HepG2 (cell line): ENCODE results near the gene HORMAD2. TPM values are rescaled to one million over a fixed set of nuclear protein-coding genes. Genes with fewer than 3 reads are reported as not detected.

ENCODE experiments used
- CEBPZ ChIP-seq: IDR thresholded peaks from 2 replicates; pipeline ENCODE4 v1.6.1; 2012; ENCODE audit warnings: low read length, improper control_type of control experiment
- FOSL1 ChIP-seq: sonication (generic); formaldehyde crosslinking; IDR thresholded peaks from 2 replicates; pipeline ENCODE4 v1.9.0; 2021; ENCODE audit warnings: missing genetic modification reagents, borderline replicate concordance
- KAT8 ChIP-seq: IDR thresholded peaks from 2 replicates; pipeline ENCODE4 v1.6.1; 2016; ENCODE audit warnings: missing genetic modification reagents, missing compliant biosample characterization
- MAX ChIP-seq: IDR thresholded peaks from 2 replicates; pipeline ENCODE4 v1.6.1; 2012; ENCODE audit warnings: inconsistent platforms
- PRDM15 ChIP-seq: sonication (generic); formaldehyde crosslinking; IDR thresholded peaks from 2 replicates; pipeline ENCODE4 v1.4.0; 2020; ENCODE audit warnings: missing genetic modification reagents
- ZBTB40 ChIP-seq, 2 experiments: fragments of 450-650 bp in 1 of 2; sonication (generic) in 1 of 2; formaldehyde crosslinking in 1 of 2; IDR thresholded peaks; 2 replicates each; pipeline versions ENCODE4 v1.6.1 to v1.8.0; 2016 to 2022; ENCODE audit warnings: antibody characterized with exemption in 1 of 2, mild to moderate bottlenecking in 1 of 2, missing genetic modification reagents in 1 of 2
- ZNF251 ChIP-seq: sonication (generic); formaldehyde crosslinking; IDR thresholded peaks from 2 replicates; pipeline ENCODE4 v1.9.0; 2021; ENCODE audit warnings: mild to moderate bottlenecking, missing genetic modification reagents
- polyA plus RNA-seq, 8 experiments: library from polyadenylated mRNA; depleted of rRNA in 3 of 8; stranded (reverse) in 7 of 8; unstranded in 1 of 8; fragments of >200 nt; fragmentation: Illumina TruSeq in 4 of 8; extraction: Trizol in 4 of 8; gene quantifications; 2 replicates each; pipeline versions ENCODE4 v1.2.1 to v1.2.3, GENCODE V29; 2011 to 2016; ENCODE audit warnings: low read depth in 4 of 8, missing spikeins in 1 of 8, mixed read lengths in 1 of 8; ENCODE audit not compliant: insufficient read depth in 1 of 8
- total RNA-seq, 5 experiments: library from RNA; depleted of rRNA; stranded (reverse); fragments of >200 nt; fragmentation: Illumina TruSeq; extraction: Trizol; gene quantifications; 2 replicates each; pipeline ENCODE4 v1.2.3, GENCODE V29; 2016; ENCODE audit warnings: low read depth in 1 of 5

HORMAD2 gene
- total and polyA plus RNA-seq, 2 of the 13 experiments (the other 11 are each of a cell fraction or from before 2014, with no cell fraction given) = not detected

GRCh38 chr22:30210235-30210909 is 130.1 kb downstream of the HORMAD2 start (continued):
- TF ChIP-seq CEBPZ (no peak), KAT8 (CRISPR knock-in tag) (peak; percentile 72), ZBTB40 (IDR thresholded peaks at IDR 0.05) (no peak), ZBTB40 (CRISPR knock-in tag; IDR thresholded peaks at IDR 0.05) (no peak), PRDM15 (no peak), FOSL1 (CRISPR knock-in tag) (peak; percentile 69; the same call in 1 of the 2 replicates), MAX (0 out of 2 replicates have a peak, but pooled peaks have one; percentile 44), ZNF251 (no peak)
